MG63 (cell line): ENCODE measurements around the gene EIPR1. TPM values are rescaled to one million over a fixed set of nuclear protein-coding genes. Genes with fewer than 3 reads are reported as not detected.

Experiments used
- DNase-seq: peaks from one replicate; pipeline ENCODE4 v3.0.0-alpha.2; 2020
- H3K27me3 ChIP-seq: fragments of 250-450 bp; sonication (Bioruptor Pico); 2 replicates; pipeline ENCODE4 v1.5.1; 2020; ENCODE audit warnings: mild to moderate bottlenecking, moderate library complexity
- H3K36me3 ChIP-seq: fragments of 250-450 bp; sonication (Bioruptor Pico); 2 replicates; pipeline ENCODE4 v1.5.1; 2020; ENCODE audit warnings: mild to moderate bottlenecking, moderate library complexity
- H3K4me3 ChIP-seq: fragments of 250-450 bp; sonication (Bioruptor Pico); 2 replicates; pipeline ENCODE4 v1.5.1; 2020; ENCODE audit warnings: mild to moderate bottlenecking, moderate library complexity
- H3K9me3 ChIP-seq: fragments of 250-450 bp; sonication (Bioruptor Pico); 2 replicates; pipeline ENCODE4 v1.5.1; 2020; ENCODE audit warnings: mild to moderate bottlenecking, moderate library complexity
- total RNA-seq: library from RNA; depleted of rRNA; stranded (reverse); fragments of >200 nt; shearing (Covaris generic); gene quantifications from 2 replicates; pipeline ENCODE4 v1.2.3, GENCODE V29; 2014; ENCODE audit warnings: low replicate concordance

EIPR1 gene
- total RNA-seq, 1 experiment from 2014 or later = 78.7 TPM

GRCh38 chr2:3344897-3345296 lies 32.7 kb downstream of the EIPR1 start:
- Histone ChIP-seq H3K36me3 (no peaks in the 10 kb centered on the region), H3K27me3 (no peaks in the 10 kb centered on the region), H3K4me3 (no peak overlapping the region), H3K9me3 (no peaks in the 10 kb centered on the region)
- no peak for DNase-seq

GRCh38 chr2:3343012-3343411 lies 34.6 kb downstream of the EIPR1 start:
- no peak for DNase-seq

GRCh38 chr2:3342324-3342723 lies 35.3 kb downstream of the EIPR1 start:
- Histone ChIP-seq H3K36me3 (no peaks in the 10 kb centered on the region), H3K4me3 (no peak overlapping the region), H3K27me3 (no peaks in the 10 kb centered on the region), H3K9me3 (no peaks in the 10 kb centered on the region)
- DNase-seq = no peak

More at GRCh38 chr2:3343012-3343411, 34.6 kb downstream of the EIPR1 start:
- H3K9me3 ChIP-seq = no peaks in the 10 kb centered on the region
- no peak overlapping the region for H3K4me3 ChIP-seq
- H3K36me3 ChIP-seq = no peaks in the 10 kb centered on the region
- no peaks in the 10 kb centered on the region for H3K27me3 ChIP-seq

- Histone ChIP-seq H3K36me3 (no peaks in the 10 kb centered on the region; the same call in 1 of the 2 replicates), H3K9me3 (no peaks in the 10 kb centered on the region), H3K4me3 (no peak overlapping the region), H3K27me3 (no peaks in the 10 kb centered on the region)
- no peak for DNase-seq
These were observed 36.3 kb downstream of the EIPR1 start for GRCh38 chr2:3341336-3341735.

GRCh38 chr2:3340144-3340543 lies 37.5 kb downstream of the EIPR1 start:
- no peak for DNase-seq
- Histone ChIP-seq H3K4me3 (no peak overlapping the region), H3K27me3 (no peaks in the 10 kb centered on the region), H3K9me3 (no peaks in the 10 kb centered on the region), H3K36me3 (no peaks in the 10 kb centered on the region; the same call in 1 of the 2 replicates)

- no peaks in the 10 kb centered on the region; the same call in 1 of the 2 replicates for H3K36me3 ChIP-seq
- no peak for DNase-seq
- H3K4me3 ChIP-seq = no peak overlapping the region
- H3K9me3 ChIP-seq = no peaks in the 10 kb centered on the region
- H3K27me3 ChIP-seq = no peaks in the 10 kb centered on the region
These were observed 39.3 kb downstream of the EIPR1 start for GRCh38 chr2:3338340-3338739.

DNA sequence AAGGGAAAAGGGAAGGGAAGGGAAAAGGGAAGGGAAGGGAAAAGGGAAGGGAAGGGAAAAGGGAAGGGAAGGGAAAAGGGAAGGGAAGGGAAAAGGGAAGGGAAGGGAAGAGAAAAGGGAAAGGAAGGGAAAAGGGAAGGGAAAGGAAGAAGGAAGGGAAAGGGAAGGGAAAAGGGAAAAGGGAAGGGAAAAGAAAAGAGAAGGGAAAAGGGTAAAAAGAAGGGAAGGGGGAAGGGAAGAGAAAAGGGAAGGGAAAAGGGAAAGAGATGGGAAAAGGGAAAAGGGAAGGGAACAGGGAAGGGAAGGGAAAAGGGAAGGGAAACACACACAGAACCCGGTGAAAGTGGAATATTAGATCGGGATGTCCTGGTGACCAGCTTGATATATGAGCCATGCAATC lies 40.8 kb downstream of the EIPR1 start:
- Histone ChIP-seq H3K4me3 (no peak overlapping the region), H3K27me3 (no peaks in the 10 kb centered on the region)

GRCh38 chr2:3334392-3335345 lies 42.9 kb downstream of the EIPR1 start:
- Histone ChIP-seq H3K36me3 (no peaks in the 10 kb centered on the region; the same call in none of the 2 replicates), H3K9me3 (no peaks in the 10 kb centered on the region), H3K4me3 (no peak overlapping the region), H3K27me3 (no peaks in the 10 kb centered on the region)
- DNase-seq = no peak

More for the DNA sequence above, 40.8 kb downstream of the EIPR1 start:
- no peak for DNase-seq
- Histone ChIP-seq H3K9me3 (no peaks in the 10 kb centered on the region), H3K36me3 (no peaks in the 10 kb centered on the region; the same call in 1 of the 2 replicates)

GRCh38 chr2:3332133-3332532 lies 45.5 kb downstream of the EIPR1 start:
- Histone ChIP-seq H3K36me3 (no peaks in the 10 kb centered on the region; the same call in none of the 2 replicates), H3K4me3 (no peak overlapping the region), H3K27me3 (no peaks in the 10 kb centered on the region)

DNA sequence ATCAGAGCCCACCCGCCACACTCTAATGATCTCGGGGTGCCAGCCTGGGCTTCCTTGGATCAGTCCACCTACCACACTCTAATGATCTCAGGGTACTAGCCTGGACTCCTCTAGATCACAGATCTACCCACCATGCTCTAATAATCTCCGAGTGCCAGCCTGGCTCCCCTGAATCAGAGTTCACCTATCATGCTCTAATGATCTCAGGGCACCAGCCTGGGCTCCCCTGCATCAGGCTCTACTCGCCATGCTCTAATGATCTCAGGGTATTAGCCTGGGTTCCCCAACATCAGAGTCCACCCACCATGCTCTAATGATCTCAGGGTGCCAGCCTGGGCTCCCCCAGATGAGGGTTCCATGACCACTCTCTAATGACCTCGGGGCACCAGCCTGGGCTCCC lies 48.1 kb downstream of the EIPR1 start:
- no peaks in the 10 kb centered on the region; the same call in 1 of the 2 replicates for H3K36me3 ChIP-seq
- no peak for DNase-seq
- H3K4me3 ChIP-seq = no peak overlapping the region

More at GRCh38 chr2:3332133-3332532, 45.5 kb downstream of the EIPR1 start:
- no peaks in the 10 kb centered on the region for H3K9me3 ChIP-seq
- DNase-seq = no peak

DNA sequence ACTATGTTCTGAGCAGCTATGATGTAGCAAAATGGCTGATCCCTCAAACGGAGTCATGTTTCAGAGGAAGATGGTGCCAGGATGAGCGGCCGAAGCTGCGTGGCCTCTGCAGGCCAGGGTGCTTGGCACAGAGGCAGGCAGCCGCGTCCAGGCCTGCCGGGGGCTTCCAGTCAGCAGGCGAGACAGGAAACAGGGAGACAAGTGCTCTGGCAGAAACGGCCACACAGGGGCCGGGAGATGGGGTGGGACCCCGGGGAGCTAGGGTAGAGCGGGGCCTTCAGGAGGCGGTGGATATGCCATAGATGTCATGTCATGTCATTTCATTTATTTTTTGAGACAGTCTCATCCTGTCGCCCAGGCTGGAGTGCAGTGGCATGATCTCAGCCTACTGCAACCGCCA lies 50.7 kb downstream of the EIPR1 start:
- Histone ChIP-seq H3K36me3 (no peaks in the 10 kb centered on the region; the same call in 1 of the 2 replicates), H3K9me3 (no peaks in the 10 kb centered on the region), H3K4me3 (no peak overlapping the region), H3K27me3 (no peaks in the 10 kb centered on the region)
- no peak for DNase-seq

More for the DNA sequence above, 48.1 kb downstream of the EIPR1 start:
- no peaks in the 10 kb centered on the region for H3K9me3 ChIP-seq
- no peaks in the 10 kb centered on the region for H3K27me3 ChIP-seq

- Histone ChIP-seq H3K36me3 (no peaks in the 10 kb centered on the region; the same call in 1 of the 2 replicates), H3K27me3 (no peaks in the 10 kb centered on the region), H3K9me3 (no peaks in the 10 kb centered on the region), H3K4me3 (no peak overlapping the region)
- DNase-seq = no peak
These were observed 51.5 kb downstream of the EIPR1 start for GRCh38 chr2:3326182-3326537.

- Histone ChIP-seq H3K4me3 (no peak overlapping the region), H3K36me3 (no peaks in the 10 kb centered on the region; the same call in 1 of the 2 replicates), H3K27me3 (no peaks in the 10 kb centered on the region), H3K9me3 (no peaks in the 10 kb centered on the region)
- no peak for DNase-seq
These were observed 52.0 kb downstream of the EIPR1 start for GRCh38 chr2:3325458-3326181.

DNA sequence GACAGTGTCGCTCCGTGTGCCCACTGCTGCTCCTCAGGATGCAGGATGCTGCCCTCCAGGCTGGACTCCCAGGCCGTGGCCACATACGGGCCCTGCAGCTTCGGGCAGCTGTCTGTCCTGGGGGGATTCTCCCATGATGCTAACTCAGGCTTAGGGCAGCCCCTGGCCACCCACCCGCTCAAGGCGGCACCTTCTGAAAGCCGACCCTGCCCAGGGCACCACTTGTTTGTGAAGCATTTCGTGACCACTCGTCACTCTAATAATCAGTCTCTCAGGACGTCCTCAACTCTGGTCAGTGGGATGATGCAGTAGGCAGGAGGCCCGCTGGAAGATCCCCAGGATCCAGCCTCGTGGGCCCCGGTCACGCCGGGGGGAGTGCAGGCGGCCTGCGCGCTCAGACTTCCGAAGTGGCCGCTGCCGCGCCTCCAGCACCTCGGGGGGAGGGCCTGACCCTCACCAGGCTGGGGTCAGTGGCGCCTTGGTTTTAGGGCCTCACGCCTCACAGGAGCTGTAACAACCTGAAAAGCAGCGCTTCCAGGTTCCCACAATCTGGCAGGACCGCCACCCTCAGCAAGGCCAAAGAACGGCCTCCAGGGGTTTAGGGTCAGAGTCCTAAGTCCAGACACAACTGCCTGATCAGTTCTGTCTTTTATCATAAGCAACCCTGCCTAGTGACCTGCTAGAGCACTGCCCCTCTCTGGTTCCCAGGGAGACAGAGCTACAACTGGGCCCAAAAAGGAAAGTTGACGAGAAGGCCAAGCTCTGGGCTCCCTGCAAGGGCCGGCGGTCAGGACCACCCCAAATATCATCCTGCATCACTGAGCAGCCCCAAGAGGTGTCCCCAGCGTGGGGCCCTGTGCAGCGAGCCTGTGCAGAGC lies 53.0 kb downstream of the EIPR1 start:
- no peak for DNase-seq
- Histone ChIP-seq H3K27me3 (no peaks in the 10 kb centered on the region), H3K4me3 (no peak overlapping the region), H3K36me3 (no peaks in the 10 kb centered on the region), H3K9me3 (no peaks in the 10 kb centered on the region)

- Histone ChIP-seq H3K27me3 (no peaks in the 10 kb centered on the region), H3K9me3 (no peaks in the 10 kb centered on the region), H3K4me3 (no peak overlapping the region), H3K36me3 (no peaks in the 10 kb centered on the region)
- DNase-seq = no peak
These were observed 53.6 kb downstream of the EIPR1 start for GRCh38 chr2:3324036-3324386.

DNA sequence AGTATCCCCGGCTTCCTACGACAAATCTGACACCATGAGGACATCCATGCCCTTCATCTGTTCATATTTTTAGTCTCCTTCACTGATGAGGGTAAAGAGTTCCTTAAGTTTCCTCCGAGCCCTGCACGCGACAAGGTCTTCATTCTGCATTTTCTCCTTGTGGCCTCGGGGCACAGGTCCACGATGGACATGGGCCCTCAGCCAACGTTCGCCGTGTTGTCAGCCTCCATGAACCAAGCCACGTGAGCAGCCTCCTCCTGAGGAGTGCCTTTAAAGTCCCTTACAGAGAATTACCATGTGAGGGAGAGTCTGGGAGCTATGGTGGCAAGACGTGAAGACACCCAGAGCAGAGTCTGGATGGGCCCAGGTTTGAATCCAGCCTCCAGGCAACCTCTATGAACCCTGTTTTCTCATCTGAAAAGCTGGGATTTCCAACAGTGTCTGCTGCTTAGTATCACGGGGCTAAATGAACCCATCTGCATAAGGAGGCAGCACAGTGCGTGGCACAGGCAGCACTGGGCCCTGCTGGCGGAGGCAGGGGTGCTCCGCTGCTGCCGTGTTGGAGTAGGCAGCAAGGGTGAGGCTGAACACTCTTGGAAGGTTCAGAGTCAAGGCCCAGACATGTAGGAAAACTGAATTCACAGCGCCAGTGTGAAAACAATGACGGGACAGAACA lies 54.1 kb downstream of the EIPR1 start:
- Histone ChIP-seq H3K4me3 (no peak overlapping the region), H3K27me3 (no peaks in the 10 kb centered on the region), H3K9me3 (no peaks in the 10 kb centered on the region), H3K36me3 (no peaks in the 10 kb centered on the region)
- no peak for DNase-seq
